Heart left ventricle (tissue), 13 donors: ENCODE measurements around the gene MYO6.

ENCODE experiments used
- CTCF ChIP-seq, 12 donors: fragments of 200-600 bp; sonication (generic) in 4 of 12; IDR thresholded peaks; one replicate each; pipeline versions ENCODE4 v1.5.0 to v1.8.0; 2018 to 2022; ENCODE audit warnings: antibody characterized with exemption in 12 of 12, mild to moderate bottlenecking in 5 of 12
- POLR2A ChIP-seq, 2 donors: fragments of 450-650 bp; IDR thresholded peaks; one replicate each; pipeline ENCODE4 v1.6.1; 2017; ENCODE audit warnings: antibody characterized with exemption in 2 of 2, mild to moderate bottlenecking in 2 of 2, moderate library complexity in 2 of 2
- donor health status: ischemic (EF 13 %, LVEDD 7.1; RV severe dilation, severe dysfunction).
- donor health status: DM: no; HTN: yes; CAD: no.
- donor health status: DM: no; HTN: no; CAD: no.
- donor health status: ischemic (EF 25% LVEDD 6.9; RV normal size, moderate dysfunction).
- donor health status: ischemic (EF 25% LVEDD 5.7; RV mildly dilated, moderate dysfunction).
- donor health status: ischemic (EF 35%, LVEDD 5.7; RV mildly dilated, moderate dysfunction).
- donor health status: nonischemic (EF 11% LVEDD 7.7; RV severe dilation, severe dysfunction).
- donor health status: DM: yes; HTN: yes; CAD: no.
- donor health status: PGD.
- donor health status: ischemic (EF 29% LVEDD 5.4; RV normal size, mild dysfunction).
- donor health status: nonischemic (EF 23%, LVEDD 6.1; RV moderate dilation, normal function).

GRCh38 chr6:75876152-75876551, 127.1 kb downstream of the MYO6 start:
- TF ChIP-seq POLR2A (IDR thresholded peaks at IDR 0.05), result no peak
- TF ChIP-seq CTCF (IDR thresholded peaks at IDR 0.05), result no peak
